Fibroblast of villous mesenchyme (primary cell): ENCODE results near the gene CAVIN2. TPM values are rescaled to one million over a fixed set of nuclear protein-coding genes. Genes with fewer than 3 reads are reported as not detected.

Experiments
- DNase-seq: peaks from one replicate; pipeline ENCODE4 v3.0.0-alpha.2; 2010; ENCODE audit warnings: low read depth
- H3K4me3 ChIP-seq: 2 replicates; pipeline ENCODE4 v1.5.1; 2011; ENCODE audit warnings: low read depth, mild to moderate bottlenecking, low read length
- CTCF ChIP-seq: IDR thresholded peaks from 2 replicates; pipeline ENCODE4 v1.5.1; 2012; ENCODE audit warnings: low read depth, mild to moderate bottlenecking, low read length; ENCODE audit not compliant: insufficient read depth
- total RNA-seq: library from RNA; depleted of rRNA; stranded (reverse); fragments of >200 nt; gene quantifications from 2 replicates; pipeline ENCODE4 v1.2.3, GENCODE V29; 2012

Gene CAVIN2
- total RNA-seq, 1 donor, result 21.6 TPM

GRCh38 chr2:191835539-191836350, 11.1 kb downstream of the CAVIN2 start:
- no peak overlapping the region for H3K4me3 ChIP-seq
- DNase-seq, result no peak
- no peak for TF ChIP-seq CTCF

- no peak overlapping the region for H3K4me3 ChIP-seq
- TF ChIP-seq CTCF, result no peak
- DNase-seq, result no peak
These were observed 11.8 kb downstream of the CAVIN2 start for GRCh38 chr2:191835100-191835499.

- DNase-seq, result no peak
- no peak overlapping the region for H3K4me3 ChIP-seq
- TF ChIP-seq CTCF, result no peak
These were observed 13.5 kb downstream of the CAVIN2 start for GRCh38 chr2:191833356-191833755.

GRCh38 chr2:191832668-191833067, 14.2 kb downstream of the CAVIN2 start:
- H3K4me3 ChIP-seq, result no peak overlapping the region
- no peak for TF ChIP-seq CTCF
- no peak for DNase-seq

- H3K4me3 ChIP-seq, result no peak overlapping the region
- TF ChIP-seq CTCF, result no peak
- DNase-seq, result no peak
These were observed 15.4 kb downstream of the CAVIN2 start for GRCh38 chr2:191831410-191831994.

- no peak overlapping the region for H3K4me3 ChIP-seq
- DNase-seq, result no peak
These were observed 22.5 kb downstream of the CAVIN2 start for GRCh38 chr2:191824398-191824797.

More at GRCh38 chr2:191824398-191824797, 22.5 kb downstream of the CAVIN2 start:
- TF ChIP-seq CTCF, result no peak
